Tibial nerve (tissue), 3 donors: ENCODE data around the gene C3orf22.

ENCODE experiments used
- POLR2A ChIP-seq, 2 donors: fragments of 450-650 bp; IDR thresholded peaks; one replicate each; pipeline ENCODE4 v1.6.1; 2017; ENCODE audit warnings: antibody characterized with exemption in 2 of 2, mild to moderate bottlenecking in 2 of 2, moderate library complexity in 2 of 2
- TF ChIP-seq, protein P1 (sequence below), 5 experiments: fragments of 200-600 bp in 3 of 5; fragments of 450-650 bp in 2 of 5; sonication (generic) in 3 of 5; IDR thresholded peaks; one replicate each; pipeline ENCODE4 v1.5.1; 2016 to 2019; ENCODE audit warnings: antibody characterized with exemption in 5 of 5, mild to moderate bottlenecking in 3 of 5, moderate library complexity in 2 of 5

DNA sequence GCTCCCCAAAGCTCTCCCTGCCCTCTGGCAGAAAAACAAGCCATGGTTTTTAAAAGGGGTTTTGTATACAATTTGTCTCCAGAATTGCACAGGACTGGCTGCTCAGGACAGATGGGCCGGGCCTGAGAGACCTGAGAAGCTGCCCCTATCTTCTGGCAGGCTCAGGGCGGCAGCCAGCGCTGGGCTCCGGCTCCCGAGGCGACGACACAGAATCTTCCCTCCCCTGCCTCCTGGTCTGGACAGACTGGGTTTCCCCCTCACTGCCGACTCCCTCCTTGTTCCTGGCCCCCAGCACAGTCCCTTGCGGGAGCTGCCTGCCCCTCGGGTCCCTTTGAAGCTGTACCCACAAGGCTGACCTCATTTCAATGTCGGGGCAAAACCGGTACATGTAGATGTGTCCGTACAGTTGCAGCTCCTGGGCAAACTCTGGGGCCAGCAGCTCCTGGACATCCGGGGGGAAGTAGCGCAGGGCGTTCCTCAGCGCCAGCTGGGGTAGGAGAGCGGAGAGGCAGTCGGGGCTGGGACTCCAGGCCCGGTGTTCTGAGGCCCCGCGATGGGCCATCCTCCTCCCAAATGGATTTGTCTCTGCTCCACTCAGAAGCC, 48.3 kb downstream of the C3orf22 start:
- TF ChIP-seq, protein P1, sequence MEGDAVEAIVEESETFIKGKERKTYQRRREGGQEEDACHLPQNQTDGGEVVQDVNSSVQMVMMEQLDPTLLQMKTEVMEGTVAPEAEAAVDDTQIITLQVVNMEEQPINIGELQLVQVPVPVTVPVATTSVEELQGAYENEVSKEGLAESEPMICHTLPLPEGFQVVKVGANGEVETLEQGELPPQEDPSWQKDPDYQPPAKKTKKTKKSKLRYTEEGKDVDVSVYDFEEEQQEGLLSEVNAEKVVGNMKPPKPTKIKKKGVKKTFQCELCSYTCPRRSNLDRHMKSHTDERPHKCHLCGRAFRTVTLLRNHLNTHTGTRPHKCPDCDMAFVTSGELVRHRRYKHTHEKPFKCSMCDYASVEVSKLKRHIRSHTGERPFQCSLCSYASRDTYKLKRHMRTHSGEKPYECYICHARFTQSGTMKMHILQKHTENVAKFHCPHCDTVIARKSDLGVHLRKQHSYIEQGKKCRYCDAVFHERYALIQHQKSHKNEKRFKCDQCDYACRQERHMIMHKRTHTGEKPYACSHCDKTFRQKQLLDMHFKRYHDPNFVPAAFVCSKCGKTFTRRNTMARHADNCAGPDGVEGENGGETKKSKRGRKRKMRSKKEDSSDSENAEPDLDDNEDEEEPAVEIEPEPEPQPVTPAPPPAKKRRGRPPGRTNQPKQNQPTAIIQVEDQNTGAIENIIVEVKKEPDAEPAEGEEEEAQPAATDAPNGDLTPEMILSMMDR (IDR thresholded peaks at IDR 0.05) = no peak
- TF ChIP-seq POLR2A (IDR thresholded peaks at IDR 0.05) = no peak
